Effector memory CD8-positive, alpha-beta T cell (primary cell): ENCODE measurements around the gene ZSCAN21.
A peak's percentile ranks its signal among the peaks of the same experiment; 100 is the strongest.

ENCODE experiments used
- ATAC-seq: fragments of 150-1000 bp; cut with Tn5 transposase; replicated peaks from 2 replicates; pipeline ENCODE4 v1.10.0; 2021; ENCODE audit warnings: mild to moderate bottlenecking, moderate library complexity
- DNase-seq, 3 experiments: peaks; one replicate each; pipeline ENCODE4 v3.0.0; 2021
- H3K27ac Mint-ChIP-seq, 2 donors: one replicate each; pipeline ENCODE4 v1.8.0; 2022; ENCODE audit warnings: mild to moderate bottlenecking in 2 of 2, mixed read lengths in 2 of 2, moderate library complexity in 2 of 2
- H3K27me3 Mint-ChIP-seq, 2 donors: one replicate each; pipeline ENCODE4 v1.8.0; 2022; ENCODE audit warnings: mixed read lengths in 2 of 2
- H3K36me3 Mint-ChIP-seq: one replicate; pipeline ENCODE4 v1.8.0; 2022; ENCODE audit warnings: mild to moderate bottlenecking, moderate library complexity, mixed read lengths; ENCODE audit not compliant: insufficient read depth
- H3K4me1 Mint-ChIP-seq, 2 donors: one replicate each; pipeline ENCODE4 v1.8.0; 2022; ENCODE audit warnings: low read depth in 2 of 2, mixed read lengths in 2 of 2
- H3K4me3 Mint-ChIP-seq, 2 donors: one replicate each; pipeline ENCODE4 v1.8.0; 2022; ENCODE audit warnings: mild to moderate bottlenecking in 2 of 2, mixed read lengths in 2 of 2, moderate library complexity in 2 of 2
- H3K9me3 Mint-ChIP-seq, 2 donors: one replicate each; pipeline ENCODE4 v1.8.0; 2022; ENCODE audit warnings: mixed read lengths in 2 of 2

The ZSCAN21 gene

DNA sequence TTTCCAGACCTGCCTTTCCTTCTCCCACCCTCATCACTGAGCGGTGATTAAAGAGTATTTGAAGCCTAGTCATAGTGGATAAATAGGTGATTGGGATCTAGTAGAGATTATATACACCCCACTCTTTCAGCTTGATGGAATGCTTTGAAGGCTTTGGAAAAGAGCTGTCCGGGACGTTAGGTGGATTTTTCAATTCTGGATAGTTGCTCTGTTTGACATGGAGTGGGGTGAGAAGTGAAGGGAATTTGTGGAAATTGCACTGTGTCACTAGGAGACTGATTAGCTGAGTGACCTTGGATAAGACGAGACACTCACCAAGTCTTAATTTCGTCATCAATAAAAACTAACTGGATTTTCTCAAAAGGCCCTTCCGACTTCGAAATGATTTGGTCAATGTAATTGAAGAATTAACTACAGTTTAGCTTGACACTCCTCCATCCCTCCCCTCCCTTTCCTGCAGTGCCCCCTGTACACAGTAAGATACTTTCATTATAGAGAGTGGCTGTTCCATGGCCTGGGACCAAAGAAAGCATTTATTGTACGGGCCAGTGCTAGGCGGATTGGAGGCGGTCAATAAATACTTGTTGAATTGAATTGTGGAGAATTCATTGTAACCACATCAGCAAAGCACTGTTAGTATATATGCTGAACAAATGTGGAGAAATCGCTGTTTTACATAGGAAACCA lies 33.2 kb upstream of the ZSCAN21 start:
- H3K36me3 Mint-ChIP-seq = peaks cover 25% of the 10 kb centered on the region
- ATAC-seq (no peak), DNase-seq (no peak)
- H3K4me1 Mint-ChIP-seq = peaks cover 23 to 28% of the 10 kb centered on the region in 2 donors
- peak overlapping the region; percentile 88 to 89 for H3K4me3 Mint-ChIP-seq
- no peaks in the 10 kb centered on the region for H3K9me3 Mint-ChIP-seq
- H3K27ac Mint-ChIP-seq = peak overlapping the region; percentile 96
- peaks cover 0 to 5% of the 10 kb centered on the region in 2 donors for H3K27me3 Mint-ChIP-seq

DNA sequence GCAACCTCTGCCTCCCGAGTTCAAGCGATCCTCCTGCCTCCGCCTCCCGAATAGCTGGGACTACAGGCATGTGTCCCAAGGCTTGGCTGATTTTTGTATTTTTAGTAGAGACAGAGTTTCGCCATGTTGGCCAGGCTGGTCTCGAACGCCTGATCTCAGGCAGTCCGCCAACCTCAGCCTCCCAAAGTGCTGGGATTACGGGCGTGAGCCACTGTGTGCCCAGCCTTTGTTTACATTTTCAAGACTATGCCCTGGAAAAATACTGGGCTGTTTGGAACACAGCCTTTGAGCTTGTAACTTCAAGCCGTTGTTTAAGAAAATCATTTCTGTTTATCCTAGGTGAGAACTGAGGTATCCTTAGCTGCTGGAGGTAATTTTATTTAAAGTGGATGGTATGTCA lies 32.3 kb upstream of the ZSCAN21 start:
- ATAC-seq (no peak), DNase-seq (no peak)
- Mint-ChIP-seq H3K27ac (no peak overlapping the region), H3K4me3 (peak overlapping the region in 1 of 2 donors; percentile 18), H3K27me3 (no peaks in the 10 kb centered on the region), H3K36me3 (peaks cover 26% of the 10 kb centered on the region), H3K9me3 (no peaks in the 10 kb centered on the region), H3K4me1 (peaks cover 23 to 36% of the 10 kb centered on the region in 2 donors)

DNA sequence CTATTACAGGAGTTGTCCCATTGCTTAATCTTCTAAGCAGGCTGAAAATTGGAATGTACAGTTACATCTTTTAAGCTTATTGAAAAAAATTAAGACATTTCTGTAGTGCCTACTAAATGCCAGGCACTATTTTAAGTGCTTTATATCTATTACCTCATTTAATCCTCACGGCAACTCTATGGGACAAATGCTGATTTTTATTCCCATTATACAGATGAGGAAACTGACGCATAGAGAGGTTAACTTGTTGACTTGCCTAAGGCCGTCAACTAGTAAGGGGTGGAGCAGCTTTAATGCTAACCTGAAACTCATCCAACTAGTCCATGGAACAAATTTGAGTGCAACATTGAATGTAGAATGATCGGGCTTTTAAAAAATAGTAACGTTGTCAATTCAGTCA lies 31.7 kb upstream of the ZSCAN21 start:
- DNase-seq (no peak), ATAC-seq (no peak)
- Mint-ChIP-seq H3K4me3 (no peak overlapping the region), H3K27me3 (no peaks in the 10 kb centered on the region), H3K9me3 (no peaks in the 10 kb centered on the region), H3K4me1 (peaks cover 23 to 36% of the 10 kb centered on the region in 2 donors), H3K27ac (peak overlapping the region in 1 of 2 donors; percentile 62), H3K36me3 (peaks cover 32% of the 10 kb centered on the region)

DNA sequence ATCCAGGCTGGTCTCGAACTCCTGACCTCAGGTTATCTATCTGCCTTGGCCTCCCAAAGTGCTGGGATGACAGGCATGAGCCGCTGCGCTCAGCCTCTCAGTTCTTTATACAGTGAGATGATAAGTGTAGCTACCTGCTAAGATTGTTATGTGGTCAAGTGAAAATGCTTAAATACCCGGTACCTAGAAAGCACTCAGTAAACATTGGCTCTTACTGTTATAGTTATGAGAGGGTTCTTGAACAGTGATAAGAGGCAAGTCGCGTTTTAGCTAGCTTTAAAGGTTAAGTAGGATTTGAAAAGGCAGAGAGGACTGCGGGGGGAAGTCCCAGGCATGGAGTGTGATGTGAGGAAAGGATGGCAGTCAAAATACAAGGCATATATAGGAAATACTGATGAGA lies 29.7 kb upstream of the ZSCAN21 start:
- Mint-ChIP-seq H3K4me1 (peaks cover 25 to 36% of the 10 kb centered on the region in 2 donors), H3K36me3 (peaks cover 52% of the 10 kb centered on the region), H3K9me3 (no peaks in the 10 kb centered on the region), H3K4me3 (no peak overlapping the region), H3K27ac (peak overlapping the region; percentile 3 to 26), H3K27me3 (no peaks in the 10 kb centered on the region)
- DNase-seq (no peak), ATAC-seq (no peak)

DNA sequence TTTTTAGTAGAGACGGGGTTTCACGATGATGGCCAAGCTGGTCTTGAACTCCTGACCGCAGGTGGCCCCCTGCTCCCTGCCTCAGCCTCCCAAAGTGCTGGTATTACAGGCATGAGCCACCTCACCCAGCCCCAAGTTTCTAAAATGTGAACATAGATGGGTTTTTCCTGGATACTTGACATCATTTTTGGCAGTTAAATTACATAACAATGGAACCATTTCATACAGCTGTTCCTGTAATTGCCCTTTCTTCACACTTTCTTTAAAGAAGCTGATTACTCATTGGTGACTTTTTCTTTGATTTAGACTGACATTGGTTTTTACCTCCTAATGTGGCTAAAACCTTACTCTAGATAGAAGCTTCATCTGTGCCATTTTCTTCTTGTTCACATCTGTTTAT lies 28.3 kb upstream of the ZSCAN21 start:
- Mint-ChIP-seq H3K4me3 (no peak overlapping the region), H3K36me3 (peaks cover 57% of the 10 kb centered on the region)
- no peak for ATAC-seq

DNA sequence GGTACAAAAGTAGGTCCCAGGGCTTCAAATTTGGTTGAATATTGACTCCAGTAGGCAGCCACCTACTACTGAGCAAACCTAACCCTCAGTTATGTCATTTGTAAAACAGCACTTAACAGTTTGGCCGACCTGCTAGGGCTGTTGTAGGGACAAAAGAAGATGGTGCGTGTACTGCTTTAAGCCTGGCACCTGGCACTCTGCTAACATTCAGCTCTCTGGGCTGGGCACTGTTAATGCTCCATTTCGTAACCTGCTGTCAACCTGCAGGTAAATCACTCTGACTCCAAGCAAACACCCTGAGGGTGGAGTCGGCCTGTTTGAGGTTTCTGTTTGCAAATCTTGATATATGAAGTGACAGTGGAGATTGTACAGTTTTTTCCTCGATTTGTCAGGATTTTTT lies 27.0 kb upstream of the ZSCAN21 start:
- H3K27me3 Mint-ChIP-seq = no peaks in the 10 kb centered on the region
- H3K27ac Mint-ChIP-seq = no peak overlapping the region
- peaks cover 14 to 27% of the 10 kb centered on the region in 2 donors for H3K4me1 Mint-ChIP-seq
- ATAC-seq (no peak), DNase-seq (no peak)
- H3K9me3 Mint-ChIP-seq = no peaks in the 10 kb centered on the region
- peaks cover 68% of the 10 kb centered on the region for H3K36me3 Mint-ChIP-seq
- H3K4me3 Mint-ChIP-seq = no peak overlapping the region

More for the DNA sequence above, 28.3 kb upstream of the ZSCAN21 start:
- DNase-seq = no peak
- Mint-ChIP-seq H3K27me3 (no peaks in the 10 kb centered on the region), H3K9me3 (no peaks in the 10 kb centered on the region), H3K4me1 (peaks cover 18 to 33% of the 10 kb centered on the region in 2 donors), H3K27ac (no peak overlapping the region)

DNA sequence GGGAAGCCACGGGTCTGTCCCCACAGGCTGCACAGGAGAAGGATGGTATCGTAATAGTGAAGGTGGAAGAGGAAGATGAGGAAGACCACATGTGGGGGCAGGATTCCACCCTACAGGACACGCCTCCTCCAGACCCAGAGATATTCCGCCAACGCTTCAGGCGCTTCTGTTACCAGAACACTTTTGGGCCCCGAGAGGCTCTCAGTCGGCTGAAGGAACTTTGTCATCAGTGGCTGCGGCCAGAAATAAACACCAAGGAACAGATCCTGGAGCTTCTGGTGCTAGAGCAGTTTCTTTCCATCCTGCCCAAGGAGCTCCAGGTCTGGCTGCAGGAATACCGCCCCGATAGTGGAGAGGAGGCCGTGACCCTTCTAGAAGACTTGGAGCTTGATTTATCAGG lies 26.0 kb upstream of the ZSCAN21 start:
- Mint-ChIP-seq H3K36me3 (peaks cover 71% of the 10 kb centered on the region), H3K9me3 (no peaks in the 10 kb centered on the region), H3K4me3 (no peak overlapping the region), H3K4me1 (peaks cover 11 to 24% of the 10 kb centered on the region in 2 donors), H3K27ac (peak overlapping the region in 1 of 2 donors; percentile 67), H3K27me3 (no peaks in the 10 kb centered on the region)
- ATAC-seq (no peak), DNase-seq (no peak)

DNA sequence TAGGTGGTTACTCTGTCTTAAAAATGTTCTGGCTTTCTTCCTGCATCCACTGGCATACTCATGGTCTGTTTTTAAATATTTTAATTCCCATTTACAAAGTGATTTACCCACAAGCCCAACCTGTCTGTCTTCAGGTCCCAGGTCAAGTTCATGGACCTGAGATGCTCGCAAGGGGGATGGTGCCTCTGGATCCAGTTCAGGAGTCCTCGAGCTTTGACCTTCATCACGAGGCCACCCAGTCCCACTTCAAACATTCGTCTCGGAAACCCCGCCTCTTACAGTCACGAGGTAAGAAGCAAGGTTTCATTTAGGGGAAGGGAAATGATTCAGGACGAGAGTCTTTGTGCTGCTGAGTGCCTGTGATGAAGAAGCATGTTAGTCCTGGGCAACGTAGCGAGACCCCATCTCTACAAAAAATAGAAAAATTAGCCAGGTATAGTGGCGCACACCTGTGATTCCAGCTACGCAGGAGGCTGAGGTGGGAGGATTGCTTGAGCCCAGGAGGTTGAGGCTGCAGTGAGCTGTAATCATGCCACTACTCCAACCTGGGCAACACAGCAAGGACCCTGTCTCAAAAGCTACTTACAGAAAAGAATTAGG lies 25.5 kb upstream of the ZSCAN21 start:
- no peak overlapping the region for H3K4me3 Mint-ChIP-seq

DNA sequence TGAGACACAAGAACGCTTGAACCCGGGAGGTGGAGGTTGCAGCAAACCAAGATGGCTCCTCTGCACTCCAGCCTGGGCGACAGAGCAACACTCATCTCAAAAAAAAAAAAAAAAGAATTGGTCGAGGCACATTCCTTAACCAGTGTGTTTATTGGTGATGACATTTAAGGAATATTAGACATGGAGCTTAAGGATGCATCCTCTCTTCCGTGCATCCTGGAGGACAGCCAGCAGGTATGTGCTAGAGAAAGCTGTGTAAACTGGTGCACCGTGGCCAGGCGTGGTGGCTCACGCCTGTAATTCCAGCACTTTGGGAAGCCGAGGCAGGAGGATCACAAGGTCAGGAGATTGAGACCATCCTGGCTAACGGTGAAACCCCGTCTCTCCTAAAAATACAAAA lies 22.4 kb upstream of the ZSCAN21 start:
- Mint-ChIP-seq H3K27me3 (no peaks in the 10 kb centered on the region), H3K36me3 (peaks cover 81% of the 10 kb centered on the region)
- DNase-seq = no peak

More for the DNA sequence above, 25.5 kb upstream of the ZSCAN21 start:
- ATAC-seq = no peak
- Mint-ChIP-seq H3K27me3 (no peaks in the 10 kb centered on the region), H3K27ac (peak overlapping the region in 1 of 2 donors; percentile 67), H3K9me3 (no peaks in the 10 kb centered on the region), H3K4me1 (peaks cover 8 to 21% of the 10 kb centered on the region in 2 donors), H3K36me3 (peaks cover 72% of the 10 kb centered on the region)
- no peak for DNase-seq

DNA sequence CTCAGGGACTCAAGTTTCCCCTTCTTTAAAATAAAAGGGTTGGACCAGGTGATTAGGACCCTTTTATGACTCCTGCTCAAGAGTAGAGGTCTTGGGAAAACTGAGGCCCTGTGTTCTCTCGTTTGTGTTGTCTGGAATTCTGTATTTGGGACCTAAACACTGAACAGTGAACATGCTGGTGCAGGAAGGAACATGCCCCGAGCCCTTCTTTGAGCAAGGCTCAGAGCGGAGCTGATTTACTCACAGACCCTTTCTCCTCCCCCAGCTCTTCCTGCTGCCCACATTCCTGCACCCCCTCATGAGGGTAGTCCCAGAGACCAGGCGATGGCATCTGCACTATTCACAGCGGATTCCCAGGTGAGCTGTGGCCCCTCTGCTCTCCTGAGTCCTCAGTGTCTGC lies 20.0 kb upstream of the ZSCAN21 start:
- Mint-ChIP-seq H3K27me3 (no peaks in the 10 kb centered on the region), H3K27ac (peak overlapping the region; percentile 2 to 77), H3K36me3 (peaks cover 75% of the 10 kb centered on the region), H3K9me3 (no peaks in the 10 kb centered on the region), H3K4me3 (no peak overlapping the region), H3K4me1 (no peaks in the 10 kb centered on the region)
- DNase-seq (no peak), ATAC-seq (no peak)

More for the DNA sequence above, 22.4 kb upstream of the ZSCAN21 start:
- no peak overlapping the region for H3K4me3 Mint-ChIP-seq
- peaks cover 1% of the 10 kb centered on the region in 2 donors for H3K4me1 Mint-ChIP-seq
- ATAC-seq = no peak
- H3K9me3 Mint-ChIP-seq = no peaks in the 10 kb centered on the region
- H3K27ac Mint-ChIP-seq = no peak overlapping the region

DNA sequence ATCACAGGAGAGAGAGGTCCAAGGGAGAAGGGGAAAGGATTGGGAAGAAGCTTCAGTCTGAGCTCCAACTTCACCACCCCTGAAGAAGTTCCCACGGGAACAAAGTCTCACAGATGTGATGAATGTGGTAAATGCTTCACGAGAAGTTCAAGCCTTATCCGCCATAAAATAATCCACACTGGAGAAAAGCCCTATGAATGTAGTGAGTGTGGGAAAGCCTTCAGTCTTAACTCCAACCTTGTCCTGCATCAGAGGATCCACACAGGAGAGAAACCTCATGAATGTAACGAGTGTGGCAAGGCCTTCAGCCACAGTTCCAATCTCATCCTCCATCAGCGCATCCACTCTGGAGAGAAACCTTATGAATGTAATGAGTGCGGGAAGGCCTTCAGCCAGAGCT lies 16.0 kb upstream of the ZSCAN21 start:
- DNase-seq (no peak), ATAC-seq (no peak)
- no peaks in the 10 kb centered on the region for H3K9me3 Mint-ChIP-seq
- no peak overlapping the region for H3K4me3 Mint-ChIP-seq
- peaks cover 39% of the 10 kb centered on the region for H3K36me3 Mint-ChIP-seq
- H3K27ac Mint-ChIP-seq = no peak overlapping the region
- no peaks in the 10 kb centered on the region for H3K27me3 Mint-ChIP-seq
- H3K4me1 Mint-ChIP-seq = no peaks in the 10 kb centered on the region

DNA sequence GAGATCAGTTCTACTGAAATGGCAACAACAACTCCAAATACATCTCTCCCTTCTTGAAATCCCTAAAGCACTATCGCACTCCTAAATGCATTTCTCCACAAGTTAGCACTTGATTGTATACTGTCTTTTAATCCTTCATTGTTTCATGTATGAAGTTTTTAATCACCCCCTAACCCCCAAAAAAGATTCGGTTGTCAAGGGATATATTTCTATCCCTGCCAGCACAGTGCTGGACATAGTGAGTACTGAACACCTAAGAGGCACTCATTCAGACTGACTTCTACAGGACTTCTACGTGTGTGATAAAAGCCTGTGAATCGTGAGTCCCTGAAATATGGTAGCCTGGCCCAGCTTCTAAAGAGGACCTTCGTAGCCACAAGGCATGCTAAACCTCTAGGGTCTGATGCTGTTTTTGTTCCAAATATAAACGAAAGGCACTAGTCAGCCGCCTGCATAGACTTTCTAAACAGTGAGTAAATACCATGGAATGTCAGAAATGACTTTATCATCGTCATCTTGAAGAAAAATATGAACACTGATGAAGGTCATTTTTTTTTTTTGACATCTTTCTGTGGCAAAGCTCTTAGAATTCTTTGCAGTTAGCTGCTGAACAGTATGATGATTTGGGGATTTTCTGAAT lies 14.6 kb upstream of the ZSCAN21 start:
- DNase-seq (no peak), ATAC-seq (no peak)
- Mint-ChIP-seq H3K9me3 (no peaks in the 10 kb centered on the region), H3K4me1 (no peaks in the 10 kb centered on the region), H3K36me3 (peaks cover 32% of the 10 kb centered on the region), H3K27me3 (no peaks in the 10 kb centered on the region), H3K4me3 (no peak overlapping the region), H3K27ac (no peak overlapping the region)

DNA sequence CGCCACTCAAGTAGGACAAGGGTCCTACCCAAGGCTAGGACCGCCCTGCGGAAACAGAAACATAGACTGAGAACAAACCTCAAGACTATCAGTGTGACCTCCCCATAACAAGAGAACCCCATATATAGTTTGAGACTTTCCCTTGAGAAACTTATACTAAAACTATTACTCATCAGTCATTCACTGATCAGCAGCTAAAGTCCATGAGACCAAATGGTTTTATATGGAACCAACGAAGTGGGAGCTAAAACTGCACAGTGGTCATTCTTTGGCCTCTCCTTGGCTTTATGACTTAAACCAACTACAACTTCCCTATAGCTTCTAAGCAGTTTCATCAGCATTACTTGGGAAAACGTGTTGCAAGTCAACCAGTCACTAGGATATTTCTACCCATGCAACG lies 13.7 kb upstream of the ZSCAN21 start:
- no peak for DNase-seq
- Mint-ChIP-seq H3K9me3 (no peaks in the 10 kb centered on the region), H3K27ac (no peak overlapping the region), H3K36me3 (peaks cover 29% of the 10 kb centered on the region), H3K27me3 (no peaks in the 10 kb centered on the region), H3K4me1 (peaks cover 0 to 4% of the 10 kb centered on the region in 2 donors), H3K4me3 (no peak overlapping the region)
- ATAC-seq = no peak

DNA sequence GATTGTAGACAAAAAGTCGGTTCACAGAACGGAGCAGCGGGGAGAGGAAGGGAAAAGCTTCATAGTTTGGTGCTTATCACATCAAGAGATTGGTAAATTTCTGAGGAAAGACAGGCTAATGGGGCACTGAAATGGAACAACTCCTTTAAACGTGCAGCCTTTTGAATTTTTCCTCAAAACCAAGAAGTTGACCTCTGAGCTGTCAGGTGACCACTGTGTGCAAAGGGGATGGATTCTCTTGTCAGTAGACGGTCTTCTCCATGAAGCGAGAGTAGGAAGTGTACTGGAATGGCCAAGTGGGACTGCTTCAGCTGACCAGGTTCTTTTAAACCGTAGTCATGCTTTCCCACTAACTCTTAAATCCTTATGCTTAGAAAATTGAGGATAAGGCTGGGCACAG lies 11.2 kb upstream of the ZSCAN21 start:
- H3K4me1 Mint-ChIP-seq = peaks cover 0 to 4% of the 10 kb centered on the region in 2 donors
- no peaks in the 10 kb centered on the region for H3K27me3 Mint-ChIP-seq
- no peak overlapping the region for H3K4me3 Mint-ChIP-seq
- no peak for ATAC-seq
- H3K36me3 Mint-ChIP-seq = peaks cover 8% of the 10 kb centered on the region
- no peak for DNase-seq
- H3K9me3 Mint-ChIP-seq = no peaks in the 10 kb centered on the region
- H3K27ac Mint-ChIP-seq = no peak overlapping the region
